ENCODE data around the gene CDKAL1.

CDKAL1 gene

GRCh38 chr6:21201637-21202350 is 667.5 kb downstream of the CDKAL1 start:
- TF ChIP-seq POLR2AphosphoS5 (IDR thresholded peaks at IDR 0.05; ENCODE audit: low read depth, low read length) (no peak), FOXP2 (optimal IDR thresholded peaks at IDR 0.05; ENCODE audit: borderline replicate concordance, extremely low read depth, extremely low read length, insufficient read depth) (no peak), TAF1 (IDR thresholded peaks at IDR 0.05; ENCODE audit: borderline replicate concordance, insufficient read depth, low read length) (no peak), SIN3A (IDR thresholded peaks at IDR 0.05; ENCODE audit: borderline replicate concordance, insufficient read depth, low read length) (no peak), REST (IDR thresholded peaks at IDR 0.05; ENCODE audit: insufficient read depth in 1 of 2, low read depth in 2 of 2, low read length in 2 of 2) (no peak)

- TF ChIP-seq POLR2AphosphoS5 (IDR thresholded peaks at IDR 0.05; ENCODE audit: low read depth, low read length) (no peak), FOXP2 (optimal IDR thresholded peaks at IDR 0.05; ENCODE audit: borderline replicate concordance, extremely low read depth, extremely low read length, insufficient read depth) (no peak)
Measured at GRCh38 chr6:21202521-21202920, 668.3 kb downstream of the CDKAL1 start.

GRCh38 chr6:21204951-21205350 is 670.7 kb downstream of the CDKAL1 start:
- TF ChIP-seq FOXP2 (optimal IDR thresholded peaks at IDR 0.05; ENCODE audit: borderline replicate concordance, extremely low read depth, extremely low read length, insufficient read depth) (no peak), SIN3A (IDR thresholded peaks at IDR 0.05; ENCODE audit: borderline replicate concordance, insufficient read depth, low read length) (no peak), REST (IDR thresholded peaks at IDR 0.05; ENCODE audit: insufficient read depth in 1 of 2, low read depth in 2 of 2, low read length in 2 of 2) (no peak), TAF1 (IDR thresholded peaks at IDR 0.05; ENCODE audit: borderline replicate concordance, insufficient read depth, low read length) (no peak), POLR2AphosphoS5 (IDR thresholded peaks at IDR 0.05; ENCODE audit: low read depth, low read length) (no peak)

GRCh38 chr6:21208081-21208795 is 674.0 kb downstream of the CDKAL1 start:
- no peak for TF ChIP-seq REST (IDR thresholded peaks at IDR 0.05; ENCODE audit: insufficient read depth in 1 of 2, low read depth in 2 of 2, low read length in 2 of 2)
- no peak for TF ChIP-seq POLR2AphosphoS5 (IDR thresholded peaks at IDR 0.05; ENCODE audit: low read depth, low read length)
- TF ChIP-seq SIN3A (IDR thresholded peaks at IDR 0.05; ENCODE audit: borderline replicate concordance, insufficient read depth, low read length): no peak
- no peak for TF ChIP-seq TAF1 (IDR thresholded peaks at IDR 0.05; ENCODE audit: borderline replicate concordance, insufficient read depth, low read length)
- TF ChIP-seq FOXP2 (optimal IDR thresholded peaks at IDR 0.05; ENCODE audit: borderline replicate concordance, extremely low read depth, extremely low read length, insufficient read depth): no peak

GRCh38 chr6:21208796-21209186 is 674.5 kb downstream of the CDKAL1 start:
- TF ChIP-seq REST (IDR thresholded peaks at IDR 0.05; ENCODE audit: insufficient read depth in 1 of 2, low read depth in 2 of 2, low read length in 2 of 2) (no peak), SIN3A (IDR thresholded peaks at IDR 0.05; ENCODE audit: borderline replicate concordance, insufficient read depth, low read length) (no peak), TAF1 (IDR thresholded peaks at IDR 0.05; ENCODE audit: borderline replicate concordance, insufficient read depth, low read length) (no peak), POLR2AphosphoS5 (IDR thresholded peaks at IDR 0.05; ENCODE audit: low read depth, low read length) (no peak), FOXP2 (optimal IDR thresholded peaks at IDR 0.05; ENCODE audit: borderline replicate concordance, extremely low read depth, extremely low read length, insufficient read depth) (no peak)
